Aortic smooth muscle cell (primary cell): ENCODE data around the gene PCDH8. TPM values are rescaled to one million over a fixed set of nuclear protein-coding genes. Genes with fewer than 3 reads are reported as not detected.

Experiments
- total RNA-seq: library from RNA; depleted of rRNA; stranded (reverse); fragments of >200 nt; gene quantifications from 2 replicates; pipeline ENCODE4 v1.2.3, GENCODE V29; 2014

PCDH8 gene
- total RNA-seq, result under 0.01 TPM in 1 of 2 replicates, not detected in the other

GRCh38 chr13:52848455-52849195 is at the start of gene PCDH8:
Gene PCDH8 (minus strand): TSS chr13:52848640. CDS start chr13:52848436, 204 bp downstream.

Other genes with a start within 250 kb of the PCDH8 start
- 3.8 and 5.1 TPM in 2 replicates for gene HNRNPA1L2, start 206.2 kb downstream of the PCDH8 start, total RNA-seq
- 35.0 and 42.7 TPM in 2 replicates for gene SUGT1, start 195.8 kb downstream of the PCDH8 start, total RNA-seq
- not detected in 2 replicates for gene CNMD, start 108.8 kb downstream of the PCDH8 start, total RNA-seq
- 0.19 and 0.26 TPM in 2 replicates for gene OLFM4, start 180.2 kb upstream of the PCDH8 start, total RNA-seq